Fibroblast of lung (primary cell): Measurements from ENCODE around the gene DNAH14.

Experiments used
- CTCF ChIP-seq, 2 donors: IDR thresholded peaks in 1 of 2; conservative IDR thresholded peaks in 1 of 2; 1 replicate in 1 of 2; 2 replicates in 1 of 2; pipeline ENCODE4 v1.5.1; 2011 to 2012; ENCODE audit warnings: low read length in 2 of 2, control low read depth in 1 of 2, inconsistent platforms in 1 of 2, low read depth in 1 of 2, mild to moderate bottlenecking in 1 of 2
- EZH2 ChIP-seq: IDR thresholded peaks from 2 replicates; pipeline ENCODE4 v1.5.1; 2012; ENCODE audit warnings: low read length, control low read depth, mild to moderate bottlenecking; ENCODE audit errors: missing control alignments

DNA sequence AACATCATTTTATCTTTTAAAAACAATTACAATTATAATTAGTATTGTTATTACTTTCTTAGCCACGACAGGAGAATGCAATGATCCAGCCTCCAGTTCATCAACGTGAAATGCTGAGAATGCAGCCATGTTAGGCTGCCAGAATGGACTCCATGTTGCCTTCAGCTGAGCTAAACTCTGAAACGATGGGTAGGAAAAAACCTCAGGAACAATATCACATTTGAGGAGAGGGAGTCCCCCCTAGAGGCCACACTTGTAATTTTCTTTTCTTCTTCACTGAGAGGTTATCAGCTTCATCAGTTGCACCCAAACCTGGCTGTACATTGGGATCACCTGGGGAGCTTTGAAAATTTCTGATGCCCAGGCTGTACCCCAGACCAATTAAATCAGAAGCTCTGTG, 34.6 kb upstream of the DNAH14 start:
- TF ChIP-seq CTCF (conservative IDR thresholded peaks at IDR 0.05 in 1 of 2, IDR thresholded peaks at IDR 0.05 in 1 of 2; ENCODE audit: low read depth in 1 of 2, low read length in 2 of 2) (peak; percentile 37 to 51), EZH2 (no peak)
